ENCODE measurements around the gene SCYL2. TPM values are rescaled to one million over a fixed set of nuclear protein-coding genes. Genes with fewer than 3 reads are reported as not detected.

The SCYL2 gene
- total and polyA plus RNA-seq, 2 of the 13 experiments (the other 11 are each of a cell fraction or from before 2014, with no cell fraction given), result 11.4 to 28.8 TPM

GRCh38 chr12:100365411-100365810, 98.4 kb downstream of the SCYL2 start:
- FAIRE-seq (no peak), ATAC-seq (no peak), DNase-seq (ENCODE audit: low spot score) (no peak)
- no peak for TF ChIP-seq ZBTB4 (CRISPR knock-in tag; IDR thresholded peaks at IDR 0.05; ENCODE audit: borderline replicate concordance)
- TF ChIP-seq ATF7-NPFF (CRISPR knock-in tag; IDR thresholded peaks at IDR 0.05; ENCODE audit: low read depth), result no peak
- no peak for TF ChIP-seq MYPOP (CRISPR knock-in tag; IDR thresholded peaks at IDR 0.05)
- no peak for TF ChIP-seq NR2F1 (CRISPR knock-in tag; IDR thresholded peaks at IDR 0.05)
- TF ChIP-seq MED8 (CRISPR knock-in tag; IDR thresholded peaks at IDR 0.05; ENCODE audit: insufficient replicate concordance), result no peak
- no peak for TF ChIP-seq ZBTB40 (IDR thresholded peaks at IDR 0.05)
- no peak for TF ChIP-seq ZBTB40 (CRISPR knock-in tag; IDR thresholded peaks at IDR 0.05)
- ChIA-PET CTCF (ENCODE audit: low intra/inter-chr PET ratio, low total read pairs) (no interaction called here), POLR2A (no interaction called here)
- Histone ChIP-seq H3K27ac (ENCODE audit: extremely low read length, insufficient read depth, low read length) (no peak overlapping the region), H3K9ac (ENCODE audit: insufficient read depth, low read depth, low read length) (no peak overlapping the region), H3K4me1 (ENCODE audit: insufficient read depth, low read length) (no peaks in the 10 kb centered on the region), H3K79me2 (ENCODE audit: insufficient read depth, low read length) (no peaks in the 10 kb centered on the region), H2AFZ (ENCODE audit: low read length) (no peak overlapping the region), H3K27me3 (ENCODE audit: control insufficient read depth in 1 of 2, insufficient read depth in 2 of 2, low read length in 2 of 2) (no peaks in the 10 kb centered on the region), H4K20me1 (ENCODE audit: insufficient read depth, low read length) (no peaks in the 10 kb centered on the region), H3K4me3 (replicated peaks in 1 of 3; ENCODE audit: insufficient read depth in 1 of 3, low read depth in 2 of 3, low read length in 3 of 3) (no peak overlapping the region), H3K9me3 (ENCODE audit: low read length) (no peaks in the 10 kb centered on the region), H3K4me2 (ENCODE audit: low read depth, low read length) (no peak overlapping the region), H3K36me3 (replicated peaks in 1 of 2; ENCODE audit: control insufficient read depth in 1 of 2, insufficient read depth in 2 of 2, low read length in 2 of 2) (no peaks in the 10 kb centered on the region)
- WGBS (ENCODE audit: low lambda C conversion rate), result 0% methylated on average over 2 of the region's 2 CpGs
- intact Hi-C loops (cut with micrococcal nuclease; ENCODE audit: unreplicated experiment), result no loop called here
- in situ Hi-C loops (cut with HindIII; ENCODE audit: extremely low pct_ligation_motif_present, low pct_unique_long_range_greater_than_20kb), result no loop called here
- BruUV-seq (replicated peaks), result no TSS peak

Data from HepG2 (cell line).